ENCODE measurements around the gene MYLK2. TPM values are rescaled to one million over a fixed set of nuclear protein-coding genes. Genes with fewer than 3 reads are reported as not detected.

MYLK2 gene
- total and polyA plus RNA-seq, 4 experiments from 2014 or later: not detected

- Mint-ChIP-seq H3K4me1 (peaks cover 0 to 14% (median 3%) of the 10 kb centered on the region in 4 donors), H3K27me3 (peaks cover 11 to 22% of the 10 kb centered on the region in 2 donors), H3K9me3 (no peaks in the 10 kb centered on the region), H3K4me3 (peak overlapping the region; percentile 46 to 74 (median 54)), H3K36me3 (no peaks in the 10 kb centered on the region), H3K27ac (peak overlapping the region in 1 of 7 donors; percentile 49)
- no peak overlapping the region for H3K4me3 ChIP-seq (ENCODE audit: low read length in 2 of 2)
- POLR2A ChIA-PET (ENCODE audit: partially characterized antibody): no interaction called here
- no peak for DNase-seq
- H3K27me3 ChIP-seq (ENCODE audit: insufficient read depth, low read length): peaks cover 29% of the 10 kb centered on the region
- H3K27ac ChIP-seq (ENCODE audit: low read depth, low read length): no peak overlapping the region
- intact Hi-C loops (cut with micrococcal nuclease): no loop called here
- peaks cover 12% of the 10 kb centered on the region for H3K4me1 ChIP-seq (ENCODE audit: insufficient read depth, low read length)
- CTCF ChIA-PET (ENCODE audit: partially characterized antibody): interaction anchor here (1.0 to 4.2 kb wide), 3 partner anchors 9 to 201 kb away, joined by 3 to 24 read pairs (median 11); no protein-coding TSS in a partner anchor
- no peaks in the 10 kb centered on the region for H3K9me3 ChIP-seq (ENCODE audit: control insufficient read depth in 1 of 2, low read length in 2 of 2)
- no peaks in the 10 kb centered on the region for H3K36me3 ChIP-seq (ENCODE audit: insufficient read depth, low read length)
Observed at GRCh38 chr20:31862157-31862470, 43.0 kb downstream of the MYLK2 start.

- Histone ChIP-seq H3K27me3 (ENCODE audit: insufficient read depth, low read length) (peaks cover 29% of the 10 kb centered on the region), H3K4me3 (ENCODE audit: low read length in 2 of 2) (no peak overlapping the region), H3K36me3 (ENCODE audit: insufficient read depth, low read length) (no peaks in the 10 kb centered on the region), H3K4me1 (ENCODE audit: insufficient read depth, low read length) (peaks cover 12% of the 10 kb centered on the region), H3K27ac (ENCODE audit: low read depth, low read length) (no peak overlapping the region), H3K9me3 (ENCODE audit: control insufficient read depth in 1 of 2, low read length in 2 of 2) (no peaks in the 10 kb centered on the region)
- ChIA-PET CTCF (ENCODE audit: partially characterized antibody) (interaction anchor here (1.0 to 4.2 kb wide), 3 partner anchors 9 to 201 kb away, joined by 3 to 24 read pairs (median 11); no protein-coding TSS in a partner anchor), POLR2A (ENCODE audit: partially characterized antibody) (no interaction called here)
- Mint-ChIP-seq H3K4me1 (peaks cover 0 to 14% (median 3%) of the 10 kb centered on the region in 4 donors), H3K4me3 (peak overlapping the region in 2 of 8 donors; percentile 1 to 4), H3K36me3 (no peaks in the 10 kb centered on the region), H3K27ac (no peak overlapping the region), H3K9me3 (no peaks in the 10 kb centered on the region), H3K27me3 (peaks cover 8 to 19% of the 10 kb centered on the region in 2 donors)
- intact Hi-C loops (cut with micrococcal nuclease): no loop called here
- DNase-seq: no peak
Observed at GRCh38 chr20:31862506-31862905, 43.4 kb downstream of the MYLK2 start.

- Mint-ChIP-seq H3K4me3 (no peak overlapping the region), H3K27ac (peak overlapping the region in 1 of 7 donors; percentile 13), H3K9me3 (no peaks in the 10 kb centered on the region), H3K27me3 (peaks cover 6 to 15% of the 10 kb centered on the region in 2 donors), H3K4me1 (peaks cover 0 to 14% (median 3%) of the 10 kb centered on the region in 4 donors), H3K36me3 (no peaks in the 10 kb centered on the region)
- ChIA-PET POLR2A (ENCODE audit: partially characterized antibody) (no interaction called here), CTCF (ENCODE audit: partially characterized antibody) (interaction anchor here (1.4 to 4.2 kb wide), 2 partner anchors 10 to 17 kb away, joined by 4 to 24 read pairs; no protein-coding TSS in a partner anchor)
- intact Hi-C loops (cut with micrococcal nuclease): no loop called here
- peaks cover 12% of the 10 kb centered on the region for H3K4me1 ChIP-seq (ENCODE audit: insufficient read depth, low read length)
- H3K27me3 ChIP-seq (ENCODE audit: insufficient read depth, low read length): peaks cover 23% of the 10 kb centered on the region
- H3K4me3 ChIP-seq (ENCODE audit: low read length in 2 of 2): no peak overlapping the region
- DNase-seq: no peak
- H3K9me3 ChIP-seq (ENCODE audit: control insufficient read depth in 1 of 2, low read length in 2 of 2): no peaks in the 10 kb centered on the region
- H3K36me3 ChIP-seq (ENCODE audit: insufficient read depth, low read length): no peaks in the 10 kb centered on the region
- H3K27ac ChIP-seq (ENCODE audit: low read depth, low read length): no peak overlapping the region
Observed at GRCh38 chr20:31863296-31864085, 44.3 kb downstream of the MYLK2 start.

- H3K27ac ChIP-seq (ENCODE audit: low read depth, low read length): no peak overlapping the region
- peaks cover 18% of the 10 kb centered on the region for H3K27me3 ChIP-seq (ENCODE audit: insufficient read depth, low read length)
- H3K27me3 Mint-ChIP-seq: peaks cover 15 to 21% of the 10 kb centered on the region in 2 donors
- H3K9me3 Mint-ChIP-seq: peaks cover 0 to under 1% (median 0%) of the 10 kb centered on the region in 8 donors
- CTCF ChIA-PET (ENCODE audit: partially characterized antibody): interaction anchor here (4.2 kb wide), 1 partner anchor 11 kb away, joined by 24 read pairs; no protein-coding TSS in a partner anchor
- intact Hi-C loops (cut with micrococcal nuclease): no loop called here
- H3K4me1 ChIP-seq (ENCODE audit: insufficient read depth, low read length): peaks cover 16% of the 10 kb centered on the region
- no peaks in the 10 kb centered on the region for H3K9me3 ChIP-seq (ENCODE audit: control insufficient read depth in 1 of 2, low read length in 2 of 2)
- POLR2A ChIA-PET (ENCODE audit: partially characterized antibody): no interaction called here
- peaks cover 0 to under 1% of the 10 kb centered on the region in 2 donors for H3K36me3 Mint-ChIP-seq
- H3K27ac Mint-ChIP-seq: peak overlapping the region in 1 of 7 donors; percentile 79
- H3K36me3 ChIP-seq (ENCODE audit: insufficient read depth, low read length): no peaks in the 10 kb centered on the region
- no peak overlapping the region for H3K4me3 Mint-ChIP-seq
- peaks cover 2 to 20% (median 6%) of the 10 kb centered on the region in 4 donors for H3K4me1 Mint-ChIP-seq
- DNase-seq: no peak
- H3K4me3 ChIP-seq (ENCODE audit: low read length in 2 of 2): no peak overlapping the region
Observed at GRCh38 chr20:31864521-31865400, 45.6 kb downstream of the MYLK2 start.

GRCh38 chr20:31866221-31866620, 47.1 kb downstream of the MYLK2 start:
- POLR2A ChIA-PET (ENCODE audit: partially characterized antibody): no interaction called here
- H3K9me3 ChIP-seq (ENCODE audit: control insufficient read depth in 1 of 2, low read length in 2 of 2): no peaks in the 10 kb centered on the region
- H3K4me1 ChIP-seq (ENCODE audit: insufficient read depth, low read length): peaks cover 15% of the 10 kb centered on the region
- peaks cover 20 to 26% of the 10 kb centered on the region in 2 donors for H3K27me3 Mint-ChIP-seq
- CTCF ChIA-PET (ENCODE audit: partially characterized antibody): no interaction called here
- peaks cover 7 to 20% (median 12%) of the 10 kb centered on the region in 4 donors for H3K4me1 Mint-ChIP-seq
- peaks cover 0 to 4% of the 10 kb centered on the region in 2 donors for H3K36me3 Mint-ChIP-seq
- peak overlapping the region in 1 of 8 donors; percentile 36 for H3K4me3 Mint-ChIP-seq
- peaks cover 0 to 2% (median 0%) of the 10 kb centered on the region in 8 donors for H3K9me3 Mint-ChIP-seq
- no peak overlapping the region for H3K27ac ChIP-seq (ENCODE audit: low read depth, low read length)
- no peak overlapping the region for H3K27ac Mint-ChIP-seq
- H3K36me3 ChIP-seq (ENCODE audit: insufficient read depth, low read length): no peaks in the 10 kb centered on the region
- intact Hi-C loops (cut with micrococcal nuclease): no loop called here
- H3K27me3 ChIP-seq (ENCODE audit: insufficient read depth, low read length): peaks cover 17% of the 10 kb centered on the region
- no peak for DNase-seq
- H3K4me3 ChIP-seq (ENCODE audit: low read length in 2 of 2): no peak overlapping the region

GRCh38 chr20:31868853-31869672, 49.9 kb downstream of the MYLK2 start:
- H3K27me3 Mint-ChIP-seq: peaks cover 29 to 33% of the 10 kb centered on the region in 2 donors

More at GRCh38 chr20:31868853-31869672, 49.9 kb downstream of the MYLK2 start:
- peaks cover 34% of the 10 kb centered on the region for H3K27me3 ChIP-seq (ENCODE audit: insufficient read depth, low read length)
- H3K27ac ChIP-seq (ENCODE audit: low read depth, low read length): no peak overlapping the region
- H3K36me3 ChIP-seq (ENCODE audit: insufficient read depth, low read length): no peaks in the 10 kb centered on the region
- peak overlapping the region; percentile 20 to 98 (median 92) for H3K4me3 Mint-ChIP-seq
- H3K27ac Mint-ChIP-seq: peak overlapping the region in 1 of 7 donors; percentile 50
- H3K9me3 ChIP-seq (ENCODE audit: control insufficient read depth in 1 of 2, low read length in 2 of 2): no peaks in the 10 kb centered on the region
- H3K9me3 Mint-ChIP-seq: peaks cover 0 to 2% (median 0%) of the 10 kb centered on the region in 8 donors
- no peak overlapping the region for H3K4me3 ChIP-seq (ENCODE audit: low read length in 2 of 2)
- H3K4me1 ChIP-seq (ENCODE audit: insufficient read depth, low read length): peaks cover 15% of the 10 kb centered on the region
- ChIA-PET POLR2A (ENCODE audit: partially characterized antibody) (no interaction called here), CTCF (ENCODE audit: partially characterized antibody) (no interaction called here)
- H3K4me1 Mint-ChIP-seq: peaks cover 7 to 15% (median 12%) of the 10 kb centered on the region in 4 donors
- H3K36me3 Mint-ChIP-seq: peaks cover 0 to 4% of the 10 kb centered on the region in 2 donors
- intact Hi-C loops (cut with micrococcal nuclease): no loop called here
- DNase-seq: no peak

Data from CD4-positive, alpha-beta memory T cell (primary cell).